Measurements from ENCODE around the gene TK2. TPM values are rescaled to one million over a fixed set of nuclear protein-coding genes. Genes with fewer than 3 reads are reported as not detected.
"Not testable (repeated sequence)": the region's sequence is repeated elsewhere in the genome, so short reads cannot be mapped to it uniquely, and the experiment has no call there.

The TK2 gene
- total and polyA plus RNA-seq, 2 experiments from 2014 or later, result 27.9 to 57.5 TPM

- 86 to 89% methylated on average over 8 of the region's 8 CpGs for WGBS, 2 experiments (ENCODE audit: low coverage in 1 of 2, low lambda C conversion rate in 2 of 2, missing lambda C conversion rate in 2 of 2)
- no peak for DNase-seq
- TF ChIP-seq EZH2phosphoT487 (IDR thresholded peaks at IDR 0.05; ENCODE audit: insufficient read depth, low read depth), result no peak
- no peak for TF ChIP-seq EZH2 (IDR thresholded peaks at IDR 0.05; ENCODE audit: insufficient read depth, poor library complexity, severe bottlenecking)
- Histone ChIP-seq H3K27ac (peak overlapping the region; percentile 57; the same call in 1 of the 2 replicates), H2AFZ (no peak overlapping the region), H3K9me3 (ENCODE audit: low read depth) (no peaks in the 10 kb centered on the region), H3K36me3 (ENCODE audit: low read depth) (no peaks in the 10 kb centered on the region), H3K4me1 (ENCODE audit: insufficient read depth) (peaks cover 44% of the 10 kb centered on the region), H3K9me2 (ENCODE audit: insufficient read depth) (no peaks in the 10 kb centered on the region), H3K79me2 (ENCODE audit: insufficient read depth) (no peaks in the 10 kb centered on the region), H3K4me2 (ENCODE audit: unreplicated experiment) (peak overlapping the region; percentile 70), H3K9ac (no peak overlapping the region), H3K4me3 (no peak overlapping the region), H3K27me3 (replicated peaks; ENCODE audit: insufficient read depth) (no peaks in the 10 kb centered on the region), H4K20me1 (ENCODE audit: insufficient read depth) (no peaks in the 10 kb centered on the region), H3F3A (ENCODE audit: insufficient read depth) (peaks cover 13% of the 10 kb centered on the region)
- in situ Hi-C loops (cut with MboI), result no loop called here
Observed at GRCh38 chr16:66517586-66518263, 32.2 kb downstream of the TK2 start.

GRCh38 chr16:66516808-66517585 lies 32.9 kb downstream of the TK2 start:
- H4K20me1 ChIP-seq (ENCODE audit: insufficient read depth), result no peaks in the 10 kb centered on the region
- H2AFZ ChIP-seq, result peak overlapping the region; percentile 57
- peaks cover 46% of the 10 kb centered on the region for H3K4me1 ChIP-seq (ENCODE audit: insufficient read depth)
- TF ChIP-seq EZH2 (IDR thresholded peaks at IDR 0.05; ENCODE audit: insufficient read depth, poor library complexity, severe bottlenecking), result no peak
- TF ChIP-seq EZH2phosphoT487 (IDR thresholded peaks at IDR 0.05; ENCODE audit: insufficient read depth, low read depth), result no peak
- DNase-seq, result peak; percentile 89
- 18% methylated on average over 14 to 15 of the region's 15 CpGs for WGBS, 2 experiments (ENCODE audit: low coverage in 1 of 2, low lambda C conversion rate in 2 of 2, missing lambda C conversion rate in 2 of 2)
- H3K36me3 ChIP-seq (ENCODE audit: low read depth), result no peaks in the 10 kb centered on the region
- no peaks in the 10 kb centered on the region for H3K27me3 ChIP-seq (replicated peaks; ENCODE audit: insufficient read depth)
- peak overlapping the region; percentile 57 for H3K27ac ChIP-seq
- peaks cover 20% of the 10 kb centered on the region for H3F3A ChIP-seq (ENCODE audit: insufficient read depth)
- H3K79me2 ChIP-seq (ENCODE audit: insufficient read depth), result no peaks in the 10 kb centered on the region
- no peaks in the 10 kb centered on the region for H3K9me3 ChIP-seq (ENCODE audit: low read depth)
- H3K4me2 ChIP-seq (ENCODE audit: unreplicated experiment), result peak overlapping the region; percentile 70
- H3K9me2 ChIP-seq (ENCODE audit: insufficient read depth), result no peaks in the 10 kb centered on the region
- H3K4me3 ChIP-seq, result peak overlapping the region; percentile 31
- in situ Hi-C loops (cut with MboI), result no loop called here
- H3K9ac ChIP-seq, result 0 out of 2 replicates have a peak overlapping the region, but pooled peaks have one; percentile 11

GRCh38 chr16:66516509-66516807 lies 33.5 kb downstream of the TK2 start:
- Histone ChIP-seq H3K36me3 (ENCODE audit: low read depth) (no peaks in the 10 kb centered on the region), H2AFZ (no peak overlapping the region), H3K9me2 (ENCODE audit: insufficient read depth) (no peaks in the 10 kb centered on the region), H3F3A (ENCODE audit: insufficient read depth) (peaks cover 25% of the 10 kb centered on the region), H4K20me1 (ENCODE audit: insufficient read depth) (no peaks in the 10 kb centered on the region), H3K4me3 (no peak overlapping the region), H3K79me2 (ENCODE audit: insufficient read depth) (no peaks in the 10 kb centered on the region), H3K27me3 (replicated peaks; ENCODE audit: insufficient read depth) (no peaks in the 10 kb centered on the region), H3K9me3 (ENCODE audit: low read depth) (no peaks in the 10 kb centered on the region), H3K27ac (peak overlapping the region; percentile 43), H3K9ac (no peak overlapping the region), H3K4me2 (ENCODE audit: unreplicated experiment) (peak overlapping the region; percentile 2), H3K4me1 (ENCODE audit: insufficient read depth) (peaks cover 46% of the 10 kb centered on the region)
- WGBS, 2 experiments (ENCODE audit: low coverage in 1 of 2, low lambda C conversion rate in 2 of 2, missing lambda C conversion rate in 2 of 2), result 6 to 11% methylated on average over 8 of the region's 8 CpGs
- in situ Hi-C loops (cut with MboI), result no loop called here
- TF ChIP-seq EZH2phosphoT487 (IDR thresholded peaks at IDR 0.05; ENCODE audit: insufficient read depth, low read depth) (no peak), EZH2 (IDR thresholded peaks at IDR 0.05; ENCODE audit: insufficient read depth, poor library complexity, severe bottlenecking) (no peak)
- DNase-seq, result peak; percentile 65

GRCh38 chr16:66515596-66516508 lies 34.1 kb downstream of the TK2 start:
- Histone ChIP-seq H3K9ac (no peak overlapping the region), H2AFZ (no peak overlapping the region), H3K27ac (peak overlapping the region; percentile 43), H3K4me1 (ENCODE audit: insufficient read depth) (peaks cover 46% of the 10 kb centered on the region), H3F3A (ENCODE audit: insufficient read depth) (peaks cover 30% of the 10 kb centered on the region), H3K4me2 (ENCODE audit: unreplicated experiment) (peak overlapping the region; percentile 2), H3K36me3 (ENCODE audit: low read depth) (no peaks in the 10 kb centered on the region), H3K79me2 (ENCODE audit: insufficient read depth) (no peaks in the 10 kb centered on the region), H3K4me3 (no peak overlapping the region), H3K9me2 (ENCODE audit: insufficient read depth) (no peaks in the 10 kb centered on the region), H3K27me3 (replicated peaks; ENCODE audit: insufficient read depth) (no peaks in the 10 kb centered on the region), H4K20me1 (ENCODE audit: insufficient read depth) (no peaks in the 10 kb centered on the region), H3K9me3 (ENCODE audit: low read depth) (no peaks in the 10 kb centered on the region)
- DNase-seq, result peak; percentile 80
- WGBS, 2 experiments (ENCODE audit: low coverage in 1 of 2, low lambda C conversion rate in 2 of 2, missing lambda C conversion rate in 2 of 2), result 14 to 16% methylated on average over 12 of the region's 12 CpGs
- TF ChIP-seq EZH2 (IDR thresholded peaks at IDR 0.05; ENCODE audit: insufficient read depth, poor library complexity, severe bottlenecking), result no peak
- no peak for TF ChIP-seq EZH2phosphoT487 (IDR thresholded peaks at IDR 0.05; ENCODE audit: insufficient read depth, low read depth)
- in situ Hi-C loops (cut with MboI), result no loop called here

GRCh38 chr16:66514980-66515595 lies 34.8 kb downstream of the TK2 start:
- H3K4me3 ChIP-seq; H3K4me2 ChIP-seq (ENCODE audit: unreplicated experiment); H3K9ac ChIP-seq; H2AFZ ChIP-seq; H3K9me3 ChIP-seq (ENCODE audit: low read depth); H4K20me1 ChIP-seq (ENCODE audit: insufficient read depth); H3K9me2 ChIP-seq (ENCODE audit: insufficient read depth); DNase-seq; in situ Hi-C loops (cut with MboI); H3K36me3 ChIP-seq (ENCODE audit: low read depth); H3K27me3 ChIP-seq (replicated peaks; ENCODE audit: insufficient read depth); H3K79me2 ChIP-seq (ENCODE audit: insufficient read depth): not testable (repeated sequence)
- 77 to 81% methylated on average over 9 to 10 of the region's 10 CpGs for WGBS, 2 experiments (ENCODE audit: low coverage in 1 of 2, low lambda C conversion rate in 2 of 2, missing lambda C conversion rate in 2 of 2)
- Histone ChIP-seq H3K4me1 (ENCODE audit: insufficient read depth) (peaks cover 46% of the 10 kb centered on the region), H3F3A (ENCODE audit: insufficient read depth) (peaks cover 30% of the 10 kb centered on the region), H3K27ac (peak overlapping the region; percentile 43)

GRCh38 chr16:66514391-66514790 lies 35.5 kb downstream of the TK2 start:
- H3K4me2 ChIP-seq (ENCODE audit: unreplicated experiment); H3K27ac ChIP-seq; H3K9me3 ChIP-seq (ENCODE audit: low read depth); H3K9me2 ChIP-seq (ENCODE audit: insufficient read depth); H2AFZ ChIP-seq; H3K9ac ChIP-seq; H3K79me2 ChIP-seq (ENCODE audit: insufficient read depth); H3K27me3 ChIP-seq (replicated peaks; ENCODE audit: insufficient read depth); H4K20me1 ChIP-seq (ENCODE audit: insufficient read depth); H3K4me3 ChIP-seq; in situ Hi-C loops (cut with MboI); H3K36me3 ChIP-seq (ENCODE audit: low read depth); DNase-seq: not testable (repeated sequence)
- Histone ChIP-seq H3K4me1 (ENCODE audit: insufficient read depth) (peaks cover 46% of the 10 kb centered on the region), H3F3A (ENCODE audit: insufficient read depth) (peaks cover 30% of the 10 kb centered on the region)
- WGBS, 2 experiments (ENCODE audit: low coverage in 1 of 2, low lambda C conversion rate in 2 of 2, missing lambda C conversion rate in 2 of 2), result 98 to 100% methylated on average over 8 to 12 of the region's 17 CpGs

Measured in GM23248 (cell line).